Ishikawa (cell line): ENCODE data around the gene SAMD1.
A peak's percentile ranks its signal among the peaks of the same experiment; 100 is the strongest.

Experiments used
- CEBPB ChIP-seq: IDR thresholded peaks from 2 replicates; pipeline ENCODE4 v1.6.1; 2012
- CREB1 ChIP-seq: IDR thresholded peaks from 2 replicates; pipeline ENCODE4 v1.6.1; 2012; ENCODE audit warnings: low read depth
- EGR1 ChIP-seq: IDR thresholded peaks from 2 replicates; pipeline ENCODE4 v1.6.1; 2012
- EP300 ChIP-seq: IDR thresholded peaks from 2 replicates; pipeline ENCODE4 v1.6.1; 2012; ENCODE audit warnings: borderline replicate concordance
- FOXM1 ChIP-seq: IDR thresholded peaks from 2 replicates; pipeline ENCODE4 v1.6.1; 2012; ENCODE audit warnings: low read depth, borderline replicate concordance
- MAX ChIP-seq: IDR thresholded peaks from 2 replicates; pipeline ENCODE4 v1.6.1; 2012
- NFIC ChIP-seq: IDR thresholded peaks from 2 replicates; pipeline ENCODE4 v1.6.1; 2012
- RAD21 ChIP-seq: IDR thresholded peaks from 2 replicates; pipeline ENCODE4 v1.6.1; 2012; ENCODE audit warnings: low read depth
- REST ChIP-seq: IDR thresholded peaks from 2 replicates; pipeline ENCODE4 v1.6.1; 2012; ENCODE audit warnings: low read depth, mild to moderate bottlenecking
- TAF1 ChIP-seq: IDR thresholded peaks from 2 replicates; pipeline ENCODE4 v1.6.1; 2012; ENCODE audit warnings: low read depth, mild to moderate bottlenecking
- TCF12 ChIP-seq: IDR thresholded peaks from 2 replicates; pipeline ENCODE4 v1.6.1; 2012; ENCODE audit warnings: low read depth
- TEAD4 ChIP-seq: IDR thresholded peaks from 2 replicates; pipeline ENCODE4 v1.6.1; 2012
- USF1 ChIP-seq: IDR thresholded peaks from 2 replicates; pipeline ENCODE4 v1.6.1; 2012
- YY1 ChIP-seq: IDR thresholded peaks from 2 replicates; pipeline ENCODE4 v1.6.1; 2012; ENCODE audit warnings: low read depth
- ZBTB7A ChIP-seq: IDR thresholded peaks from 2 replicates; pipeline ENCODE4 v1.6.1; 2012; ENCODE audit warnings: low read depth

Gene SAMD1

GRCh38 chr19:14119644-14120496 is 29.3 kb upstream of the SAMD1 start:
- TF ChIP-seq TAF1 (no peak), ZBTB7A (no peak), RAD21 (no peak), USF1 (no peak), CEBPB (no peak), FOXM1 (no peak), NFIC (no peak), TCF12 (no peak), CREB1 (no peak), TEAD4 (no peak), EGR1 (no peak), REST (no peak), MAX (no peak)

- TF ChIP-seq NFIC (no peak), RAD21 (no peak), REST (no peak)
Observed at GRCh38 chr19:14119146-14119545, 28.6 kb upstream of the SAMD1 start.

- TF ChIP-seq TCF12: no peak
- no peak for TF ChIP-seq TAF1
- TF ChIP-seq YY1: no peak
- TF ChIP-seq NFIC: peak; percentile 20; the same call in 1 of the 2 replicates
- TF ChIP-seq EGR1: no peak
Observed at GRCh38 chr19:14118165-14119051, 27.9 kb upstream of the SAMD1 start.

GRCh38 chr19:14117668-14118164 is 27.2 kb upstream of the SAMD1 start, which contains the start of gene PRKACA:
TSS of gene PRKACA (minus strand) at chr19:14117762. CDS start at chr19:14117547, 215 bp downstream.
- peak; percentile 99 for TF ChIP-seq EGR1
- TF ChIP-seq USF1: no peak
- TF ChIP-seq CREB1: peak; percentile 63; the same call in 1 of the 2 replicates

GRCh38 chr19:14116918-14117578 is 26.5 kb upstream of the SAMD1 start:
- TF ChIP-seq ZBTB7A: peak; percentile 73; the same call in 1 of the 2 replicates
- TF ChIP-seq TCF12: no peak
- 0 out of 2 replicates have a peak, but pooled peaks have one; percentile 22 for TF ChIP-seq YY1
- TF ChIP-seq MAX: peak; percentile 35; the same call in 1 of the 2 replicates
- TF ChIP-seq FOXM1: no peak

GRCh38 chr19:14116525-14116917 is 26.0 kb upstream of the SAMD1 start:
- TF ChIP-seq MAX: no peak
- TF ChIP-seq FOXM1: no peak
- TF ChIP-seq NFIC: no peak
- no peak for TF ChIP-seq CEBPB
- no peak for TF ChIP-seq REST
- no peak for TF ChIP-seq EGR1
- no peak for TF ChIP-seq EP300
- TF ChIP-seq RAD21: no peak
- no peak for TF ChIP-seq USF1
- TF ChIP-seq CREB1: no peak
- TF ChIP-seq TEAD4: no peak
- no peak for TF ChIP-seq TAF1
- TF ChIP-seq ZBTB7A: no peak
- no peak for TF ChIP-seq YY1
- TF ChIP-seq TCF12: no peak
